ENCODE measurements around the gene MTHFD2. TPM values are rescaled to one million over a fixed set of nuclear protein-coding genes. Genes with fewer than 3 reads are reported as not detected.

MTHFD2 gene
- total RNA-seq, 1 donor from 2014 or later = 150 TPM

DNA sequence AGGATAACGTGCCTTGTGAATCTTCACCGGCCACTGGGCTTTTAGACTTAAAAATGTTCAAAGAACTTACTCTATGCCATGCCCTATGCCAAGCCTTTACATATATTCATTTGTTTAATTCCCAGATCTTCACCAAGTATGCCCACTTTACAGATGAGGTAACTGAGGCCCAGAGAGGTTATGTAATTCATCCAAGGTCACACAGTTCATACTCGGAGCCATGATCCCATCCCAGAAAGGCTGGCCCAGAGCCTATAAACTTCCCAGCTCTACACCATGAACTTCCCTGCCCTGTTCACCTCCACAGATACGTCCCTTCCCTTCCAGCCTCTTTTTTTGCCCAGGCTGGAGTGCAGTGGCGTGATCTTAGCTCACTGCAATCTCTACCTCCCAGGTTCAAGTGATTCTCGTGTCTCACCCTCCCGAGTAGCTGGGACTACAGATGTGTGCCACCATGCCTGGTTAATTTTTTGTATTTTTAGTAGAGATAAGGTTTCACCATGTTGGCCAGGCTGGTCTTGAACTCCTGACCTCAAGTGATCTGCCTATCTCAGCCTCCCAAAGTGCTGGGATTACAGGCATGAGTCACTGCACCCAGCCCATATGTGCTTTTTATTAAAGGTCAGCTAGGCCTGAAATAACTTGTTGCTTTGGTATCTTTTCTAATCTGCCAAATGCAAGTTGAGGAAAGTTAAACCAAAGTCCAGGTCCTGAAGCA is 44.1 kb downstream of the MTHFD2 start:
- ChIA-PET CTCF (no interaction called here), POLR2A (no interaction called here)
- DNase-seq (no peak), ATAC-seq (ENCODE audit: low read depth) (no peak)
- Mint-ChIP-seq H3K9me3 (no peaks in the 10 kb centered on the region), H3K4me3 (no peak overlapping the region), H3K36me3 (ENCODE audit: low read depth) (no peaks in the 10 kb centered on the region), H3K27ac (no peak overlapping the region), H3K4me1 (no peaks in the 10 kb centered on the region), H3K27me3 (no peaks in the 10 kb centered on the region)
- intact Hi-C loops (cut with micrococcal nuclease) = no loop called here
- TF ChIP-seq, protein P1, sequence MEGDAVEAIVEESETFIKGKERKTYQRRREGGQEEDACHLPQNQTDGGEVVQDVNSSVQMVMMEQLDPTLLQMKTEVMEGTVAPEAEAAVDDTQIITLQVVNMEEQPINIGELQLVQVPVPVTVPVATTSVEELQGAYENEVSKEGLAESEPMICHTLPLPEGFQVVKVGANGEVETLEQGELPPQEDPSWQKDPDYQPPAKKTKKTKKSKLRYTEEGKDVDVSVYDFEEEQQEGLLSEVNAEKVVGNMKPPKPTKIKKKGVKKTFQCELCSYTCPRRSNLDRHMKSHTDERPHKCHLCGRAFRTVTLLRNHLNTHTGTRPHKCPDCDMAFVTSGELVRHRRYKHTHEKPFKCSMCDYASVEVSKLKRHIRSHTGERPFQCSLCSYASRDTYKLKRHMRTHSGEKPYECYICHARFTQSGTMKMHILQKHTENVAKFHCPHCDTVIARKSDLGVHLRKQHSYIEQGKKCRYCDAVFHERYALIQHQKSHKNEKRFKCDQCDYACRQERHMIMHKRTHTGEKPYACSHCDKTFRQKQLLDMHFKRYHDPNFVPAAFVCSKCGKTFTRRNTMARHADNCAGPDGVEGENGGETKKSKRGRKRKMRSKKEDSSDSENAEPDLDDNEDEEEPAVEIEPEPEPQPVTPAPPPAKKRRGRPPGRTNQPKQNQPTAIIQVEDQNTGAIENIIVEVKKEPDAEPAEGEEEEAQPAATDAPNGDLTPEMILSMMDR (IDR thresholded peaks at IDR 0.05) = no peak

GRCh38 chr2:74244286-74244685 is 45.9 kb downstream of the MTHFD2 start:
- H3K27ac Mint-ChIP-seq = no peak overlapping the region
- CTCF ChIA-PET = no interaction called here
- POLR2A ChIA-PET = interaction anchor here (0.6 kb wide), 1 partner anchor 468 kb away, joined by 5 read pairs; no protein-coding TSS in a partner anchor
- no peak for DNase-seq
- H3K4me3 Mint-ChIP-seq = no peak overlapping the region
- no peaks in the 10 kb centered on the region for H3K9me3 Mint-ChIP-seq
- no peaks in the 10 kb centered on the region for H3K4me1 Mint-ChIP-seq
- intact Hi-C loops (cut with micrococcal nuclease) = no loop called here
- H3K27me3 Mint-ChIP-seq = no peaks in the 10 kb centered on the region
- ATAC-seq (ENCODE audit: low read depth) = no peak
- TF ChIP-seq, protein P1 (IDR thresholded peaks at IDR 0.05) = no peak
- no peaks in the 10 kb centered on the region for H3K36me3 Mint-ChIP-seq (ENCODE audit: low read depth)

DNA sequence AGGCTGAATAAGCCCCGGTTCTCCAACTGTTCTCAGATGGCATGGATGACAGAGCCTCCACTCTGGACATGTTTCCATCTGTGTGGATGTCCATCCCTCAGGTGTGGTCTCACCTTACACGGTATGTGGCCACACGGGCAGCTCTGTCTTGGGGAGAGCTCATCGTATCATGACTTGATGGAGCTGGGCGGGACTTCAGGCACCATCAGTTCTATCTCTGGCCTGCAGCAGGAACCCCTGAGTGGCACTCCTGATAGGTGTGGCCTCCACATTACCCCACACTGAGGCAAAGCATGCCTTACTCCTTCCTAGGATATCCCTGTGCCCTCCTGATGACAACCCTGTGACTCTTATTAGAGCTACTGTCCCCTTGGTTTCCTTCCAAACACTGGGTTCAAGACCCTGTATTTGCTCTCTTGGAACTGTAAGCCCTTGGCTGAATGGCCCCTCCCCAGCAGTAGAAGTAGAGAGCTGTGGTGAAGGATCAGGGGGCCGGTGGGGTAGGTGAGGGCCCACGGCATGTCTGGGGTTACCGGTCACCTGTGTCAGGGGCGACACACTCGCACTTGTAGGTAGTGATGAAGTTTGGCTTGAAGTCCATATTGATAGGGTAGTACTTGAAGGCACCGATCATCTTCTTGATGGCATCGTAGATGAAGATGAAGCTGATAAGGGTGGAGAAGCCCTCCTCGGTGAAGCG is 48.2 kb downstream of the MTHFD2 start:
- Mint-ChIP-seq H3K27ac (no peak overlapping the region), H3K4me3 (no peak overlapping the region), H3K36me3 (ENCODE audit: low read depth) (no peaks in the 10 kb centered on the region), H3K4me1 (peaks cover 2% of the 10 kb centered on the region), H3K9me3 (no peaks in the 10 kb centered on the region), H3K27me3 (no peaks in the 10 kb centered on the region)
- intact Hi-C loops (cut with micrococcal nuclease) = no loop called here
- TF ChIP-seq, protein P1 (IDR thresholded peaks at IDR 0.05) = no peak
- no peak for DNase-seq
- ATAC-seq (ENCODE audit: low read depth) = no peak
- POLR2A ChIA-PET = no interaction called here
- CTCF ChIA-PET = interaction anchor here (1.6 to 1.8 kb wide), 2 partner anchors 88 to 145 kb away, joined by 4 to 6 read pairs; no protein-coding TSS in a partner anchor

GRCh38 chr2:74249406-74250122 is 51.1 kb downstream of the MTHFD2 start:
- TF ChIP-seq, protein P1 (IDR thresholded peaks at IDR 0.05) = no peak
- Mint-ChIP-seq H3K27me3 (no peaks in the 10 kb centered on the region), H3K4me1 (peaks cover 2% of the 10 kb centered on the region), H3K27ac (no peak overlapping the region), H3K9me3 (no peaks in the 10 kb centered on the region), H3K4me3 (no peak overlapping the region), H3K36me3 (ENCODE audit: low read depth) (no peaks in the 10 kb centered on the region)
- ATAC-seq (ENCODE audit: low read depth) (no peak), DNase-seq (no peak)
- intact Hi-C loops (cut with micrococcal nuclease) = loop anchor here (1.0 kb wide), 3 partner anchors 86 to 425 kb away; no protein-coding TSS in a partner anchor
- ChIA-PET CTCF (interaction anchor here (0.6 to 2.9 kb wide), 29 partner anchors 9 to 426 kb away, joined by 3 to 81 read pairs (median 3); partner anchors contain the start of gene STAMBP), POLR2A (interaction anchor here (0.5 to 1.9 kb wide), 7 partner anchors 71 to 1000 kb away, joined by 3 to 4 read pairs (median 3); partner anchors contain the start of genes BOLA3, MOB1A and TLX2)
